Osteocyte (in vitro differentiated cells): ENCODE data around the gene GPR107. TPM values are rescaled to one million over a fixed set of nuclear protein-coding genes. Genes with fewer than 3 reads are reported as not detected.
A peak's percentile ranks its signal among the peaks of the same experiment; 100 is the strongest.
"Not testable (repeated sequence)": the region's sequence is repeated elsewhere in the genome, so short reads cannot be mapped to it uniquely, and the experiment has no call there.

Experiments used
- DNase-seq: peaks from one replicate; pipeline ENCODE4 v3.0.0; 2021; ENCODE audit warnings: mixed read lengths; ENCODE audit not compliant: unreplicated experiment; ENCODE audit errors: extremely low spot score
- H3K27ac Mint-ChIP-seq: one replicate; pipeline ENCODE4 v1.8.0; 2021; ENCODE audit warnings: mild to moderate bottlenecking, mixed read lengths; ENCODE audit not compliant: unreplicated experiment
- H3K27me3 Mint-ChIP-seq: one replicate; pipeline ENCODE4 v1.8.0; 2021; ENCODE audit warnings: mixed read lengths; ENCODE audit not compliant: unreplicated experiment
- H3K36me3 Mint-ChIP-seq: one replicate; pipeline ENCODE4 v1.8.0; 2021; ENCODE audit warnings: mixed read lengths; ENCODE audit not compliant: unreplicated experiment
- H3K4me1 Mint-ChIP-seq: one replicate; pipeline ENCODE4 v1.8.0; 2021; ENCODE audit warnings: mixed read lengths; ENCODE audit not compliant: unreplicated experiment
- H3K4me3 Mint-ChIP-seq: one replicate; pipeline ENCODE4 v1.8.0; 2021; ENCODE audit warnings: mild to moderate bottlenecking, moderate library complexity, mixed read lengths; ENCODE audit not compliant: unreplicated experiment
- H3K9me3 Mint-ChIP-seq: one replicate; pipeline ENCODE4 v1.8.0; 2021; ENCODE audit warnings: mixed read lengths; ENCODE audit not compliant: unreplicated experiment
- total RNA-seq: library from RNA; stranded (reverse); gene quantifications from 2 replicates; pipeline ENCODE4 v1.2.1, GENCODE V29; 2021
- TF ChIP-seq, protein P1 (sequence below): fragments of 200-600 bp; sonication (generic); IDR thresholded peaks from 2 replicates; pipeline ENCODE4 v1.5.0; 2021; ENCODE audit warnings: antibody characterized with exemption, mild to moderate bottlenecking, moderate library complexity

Gene GPR107
- total RNA-seq, 1 donor from 2014 or later, result 57.0 TPM

DNA sequence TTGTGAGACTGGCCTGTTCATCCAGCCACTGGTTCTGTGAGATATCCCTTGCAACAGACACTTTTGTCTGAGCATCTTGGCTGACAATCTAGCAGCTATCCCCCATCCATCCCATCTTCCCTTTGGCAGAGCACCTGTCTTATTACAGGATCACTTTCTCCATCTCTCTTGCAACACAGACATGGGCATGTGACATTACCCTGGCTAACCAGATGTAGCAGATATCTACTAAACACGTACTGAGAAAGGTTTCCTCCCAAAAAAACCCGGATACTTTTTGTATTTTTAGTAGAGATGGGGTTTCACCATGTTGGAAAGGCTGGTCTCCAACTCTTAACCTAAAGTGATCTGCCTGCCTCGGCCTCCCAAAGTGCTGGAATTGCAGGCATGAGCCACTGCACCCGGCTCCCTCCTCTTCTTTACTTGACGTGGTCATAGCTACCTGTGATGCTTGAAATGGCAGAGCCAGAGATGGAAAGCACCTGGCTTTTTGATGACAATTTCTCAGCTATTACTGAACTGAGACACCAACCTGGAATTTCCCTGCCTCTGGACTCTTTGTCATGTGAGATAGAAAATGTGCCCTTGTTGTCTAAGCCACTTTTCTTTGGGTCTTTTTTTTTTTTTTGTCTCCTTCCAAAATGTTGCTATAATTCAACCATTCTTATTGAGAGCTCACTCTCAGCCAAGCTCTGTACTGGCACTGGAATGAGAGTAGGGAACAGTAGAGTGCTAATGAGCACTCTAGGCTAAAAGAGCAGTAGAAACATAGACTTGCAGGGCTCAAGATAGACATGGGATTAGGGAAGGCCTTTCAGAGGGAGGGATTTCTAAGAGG is 43.3 kb upstream of the GPR107 start:
- TF ChIP-seq, protein P1, sequence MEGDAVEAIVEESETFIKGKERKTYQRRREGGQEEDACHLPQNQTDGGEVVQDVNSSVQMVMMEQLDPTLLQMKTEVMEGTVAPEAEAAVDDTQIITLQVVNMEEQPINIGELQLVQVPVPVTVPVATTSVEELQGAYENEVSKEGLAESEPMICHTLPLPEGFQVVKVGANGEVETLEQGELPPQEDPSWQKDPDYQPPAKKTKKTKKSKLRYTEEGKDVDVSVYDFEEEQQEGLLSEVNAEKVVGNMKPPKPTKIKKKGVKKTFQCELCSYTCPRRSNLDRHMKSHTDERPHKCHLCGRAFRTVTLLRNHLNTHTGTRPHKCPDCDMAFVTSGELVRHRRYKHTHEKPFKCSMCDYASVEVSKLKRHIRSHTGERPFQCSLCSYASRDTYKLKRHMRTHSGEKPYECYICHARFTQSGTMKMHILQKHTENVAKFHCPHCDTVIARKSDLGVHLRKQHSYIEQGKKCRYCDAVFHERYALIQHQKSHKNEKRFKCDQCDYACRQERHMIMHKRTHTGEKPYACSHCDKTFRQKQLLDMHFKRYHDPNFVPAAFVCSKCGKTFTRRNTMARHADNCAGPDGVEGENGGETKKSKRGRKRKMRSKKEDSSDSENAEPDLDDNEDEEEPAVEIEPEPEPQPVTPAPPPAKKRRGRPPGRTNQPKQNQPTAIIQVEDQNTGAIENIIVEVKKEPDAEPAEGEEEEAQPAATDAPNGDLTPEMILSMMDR, result no peak
- Mint-ChIP-seq H3K4me1 (peaks cover 16% of the 10 kb centered on the region), H3K9me3 (no peaks in the 10 kb centered on the region), H3K27me3 (no peaks in the 10 kb centered on the region), H3K27ac (no peak overlapping the region), H3K4me3 (no peak overlapping the region), H3K36me3 (peaks cover 6% of the 10 kb centered on the region)
- DNase-seq, result no peak

DNA sequence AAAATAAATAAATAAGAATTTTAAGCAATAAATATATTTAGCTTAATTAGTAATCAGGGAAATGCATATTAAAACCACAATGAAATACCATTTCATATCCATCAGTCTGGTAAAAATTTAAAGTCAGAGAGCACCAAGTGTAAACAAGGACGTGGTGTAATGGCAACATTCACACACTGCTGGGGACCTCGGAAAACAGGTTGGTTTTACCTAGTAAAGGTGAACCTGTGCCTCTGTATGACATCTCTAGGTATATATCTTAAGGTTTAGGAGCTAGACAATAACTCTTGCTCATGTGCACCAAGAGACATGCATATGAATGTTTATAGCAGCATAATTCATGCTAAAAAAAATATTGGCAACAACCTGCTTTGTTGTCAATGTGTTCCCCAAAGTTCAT is 40.4 kb upstream of the GPR107 start:
- Mint-ChIP-seq H3K36me3 (peaks cover 6% of the 10 kb centered on the region), H3K9me3 (no peaks in the 10 kb centered on the region), H3K4me1 (peaks cover 15% of the 10 kb centered on the region), H3K4me3 (no peak overlapping the region), H3K27ac (no peak overlapping the region), H3K27me3 (no peaks in the 10 kb centered on the region)
- TF ChIP-seq, protein P1, result no peak
- no peak for DNase-seq

DNA sequence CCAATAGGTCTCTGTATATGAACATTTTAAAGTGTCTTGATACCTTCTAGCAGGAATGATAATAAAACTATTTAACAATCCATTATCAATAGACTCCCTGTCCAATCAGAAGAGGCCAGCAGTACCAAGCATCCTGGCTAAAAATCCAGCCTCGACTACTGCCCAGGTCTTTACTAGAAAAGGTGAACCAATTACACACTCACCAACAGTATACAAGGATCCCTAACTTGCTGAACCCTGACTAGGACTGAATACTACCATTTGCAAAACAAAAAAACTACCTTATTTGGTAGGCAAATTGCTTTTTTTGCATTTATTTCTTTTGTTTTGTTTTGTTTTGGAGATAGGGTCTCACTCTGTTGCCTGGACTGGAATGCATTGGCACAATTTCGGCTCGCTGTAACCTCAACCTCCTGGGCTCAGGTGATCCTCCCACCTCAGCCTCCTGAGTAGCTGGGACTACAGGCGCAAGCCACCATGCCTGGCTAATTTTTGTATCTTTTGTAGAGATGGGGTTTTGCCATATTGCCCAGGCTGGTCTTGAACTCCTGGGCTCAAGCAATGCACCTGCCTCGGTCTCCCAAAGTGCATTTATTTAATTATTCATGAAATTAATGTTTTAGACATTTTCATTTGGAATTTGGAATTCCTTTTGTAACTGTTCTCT is 38.2 kb upstream of the GPR107 start:
- Mint-ChIP-seq H3K27me3 (no peaks in the 10 kb centered on the region), H3K27ac (no peak overlapping the region), H3K4me1 (peaks cover 19% of the 10 kb centered on the region), H3K36me3 (peaks cover 6% of the 10 kb centered on the region), H3K4me3 (no peak overlapping the region), H3K9me3 (no peaks in the 10 kb centered on the region)
- DNase-seq, result no peak
- TF ChIP-seq, protein P1, result no peak

DNA sequence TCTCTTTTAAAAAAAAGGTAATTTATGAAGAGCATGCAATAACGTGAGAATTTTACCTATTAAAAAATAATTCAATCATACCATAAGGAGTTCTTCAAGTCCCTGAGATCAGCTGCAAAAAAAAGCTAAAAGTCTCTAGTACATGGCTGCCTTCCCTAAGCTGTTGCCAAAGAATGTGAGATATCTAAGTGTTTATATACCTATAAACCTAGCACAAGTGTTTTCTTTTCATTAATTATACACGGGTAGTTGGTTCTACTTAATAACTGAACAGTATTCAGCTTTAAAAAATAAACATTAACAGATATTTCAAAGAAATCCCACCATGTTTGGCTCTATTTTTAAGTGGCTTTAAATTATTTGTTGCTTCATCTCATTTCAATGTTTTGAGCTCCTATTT is 36.6 kb upstream of the GPR107 start:
- no peaks in the 10 kb centered on the region for H3K27me3 Mint-ChIP-seq
- peaks cover 26% of the 10 kb centered on the region for H3K4me1 Mint-ChIP-seq
- peaks cover 2% of the 10 kb centered on the region for H3K36me3 Mint-ChIP-seq
- TF ChIP-seq, protein P1, result no peak
- no peaks in the 10 kb centered on the region for H3K9me3 Mint-ChIP-seq
- no peak for DNase-seq
- no peak overlapping the region for H3K4me3 Mint-ChIP-seq
- peak overlapping the region; percentile 94 for H3K27ac Mint-ChIP-seq

DNA sequence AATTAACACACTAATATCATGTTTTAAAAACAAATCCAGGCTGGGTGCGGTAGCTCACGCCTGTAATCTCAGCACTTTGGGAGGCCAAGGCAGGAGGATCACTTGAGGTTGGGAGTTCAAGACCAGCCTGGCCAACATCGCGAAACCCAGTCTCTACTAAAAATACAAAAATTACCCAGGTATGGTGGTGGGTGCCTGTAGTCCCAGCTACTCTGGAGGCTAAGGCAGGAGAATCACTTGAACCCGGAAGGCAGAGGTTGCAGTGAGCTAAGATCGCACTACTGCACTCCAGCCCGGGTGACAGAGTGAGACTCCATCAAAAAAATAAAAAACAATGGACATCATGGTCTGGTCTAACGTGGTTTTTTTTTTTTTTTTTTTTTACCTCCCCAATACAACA is 36.2 kb upstream of the GPR107 start:
- H3K4me3 Mint-ChIP-seq, H3K27me3 Mint-ChIP-seq, H3K9me3 Mint-ChIP-seq, DNase-seq, H3K36me3 Mint-ChIP-seq: not testable (repeated sequence)
- Mint-ChIP-seq H3K4me1 (peaks cover 27% of the 10 kb centered on the region), H3K27ac (peak overlapping the region; percentile 94)
